Activated T-helper 17 cell treated with anti-CD3 and anti-CD28 coated beads, Interleukin-2, amount 50 U/mL, for 72 hours (primary cell): ENCODE results near the gene CYP4X1. TPM values are rescaled to one million over a fixed set of nuclear protein-coding genes. Genes with fewer than 3 reads are reported as not detected.
"Not testable (repeated sequence)": the region's sequence is repeated elsewhere in the genome, so short reads cannot be mapped to it uniquely, and the experiment has no call there.

Experiments
- ATAC-seq: fragments of 150-1000 bp; cut with Tn5 transposase; replicated peaks from 2 replicates; pipeline ENCODE4 v1.10.0; 2021; ENCODE audit warnings: mild to moderate bottlenecking, moderate library complexity
- H3K27ac Mint-ChIP-seq: one replicate; pipeline ENCODE4 v1.8.0; 2022; ENCODE audit warnings: mixed read lengths
- H3K27me3 Mint-ChIP-seq: one replicate; pipeline ENCODE4 v1.8.0; 2022; ENCODE audit warnings: mixed read lengths
- H3K36me3 Mint-ChIP-seq: one replicate; pipeline ENCODE4 v1.8.0; 2022; ENCODE audit warnings: low read depth, mild to moderate bottlenecking, mixed read lengths
- H3K4me1 Mint-ChIP-seq: one replicate; pipeline ENCODE4 v1.8.0; 2022; ENCODE audit warnings: mixed read lengths
- H3K4me3 Mint-ChIP-seq: one replicate; pipeline ENCODE4 v1.8.0; 2022; ENCODE audit warnings: mild to moderate bottlenecking, mixed read lengths
- H3K9me3 Mint-ChIP-seq: one replicate; pipeline ENCODE4 v1.8.0; 2022; ENCODE audit warnings: mixed read lengths
- total RNA-seq, 2 donors: library from RNA; stranded (reverse); gene quantifications; one replicate each; pipeline ENCODE4 v1.2.3, GENCODE V29; 2022

Gene CYP4X1
- total RNA-seq = not detected

DNA sequence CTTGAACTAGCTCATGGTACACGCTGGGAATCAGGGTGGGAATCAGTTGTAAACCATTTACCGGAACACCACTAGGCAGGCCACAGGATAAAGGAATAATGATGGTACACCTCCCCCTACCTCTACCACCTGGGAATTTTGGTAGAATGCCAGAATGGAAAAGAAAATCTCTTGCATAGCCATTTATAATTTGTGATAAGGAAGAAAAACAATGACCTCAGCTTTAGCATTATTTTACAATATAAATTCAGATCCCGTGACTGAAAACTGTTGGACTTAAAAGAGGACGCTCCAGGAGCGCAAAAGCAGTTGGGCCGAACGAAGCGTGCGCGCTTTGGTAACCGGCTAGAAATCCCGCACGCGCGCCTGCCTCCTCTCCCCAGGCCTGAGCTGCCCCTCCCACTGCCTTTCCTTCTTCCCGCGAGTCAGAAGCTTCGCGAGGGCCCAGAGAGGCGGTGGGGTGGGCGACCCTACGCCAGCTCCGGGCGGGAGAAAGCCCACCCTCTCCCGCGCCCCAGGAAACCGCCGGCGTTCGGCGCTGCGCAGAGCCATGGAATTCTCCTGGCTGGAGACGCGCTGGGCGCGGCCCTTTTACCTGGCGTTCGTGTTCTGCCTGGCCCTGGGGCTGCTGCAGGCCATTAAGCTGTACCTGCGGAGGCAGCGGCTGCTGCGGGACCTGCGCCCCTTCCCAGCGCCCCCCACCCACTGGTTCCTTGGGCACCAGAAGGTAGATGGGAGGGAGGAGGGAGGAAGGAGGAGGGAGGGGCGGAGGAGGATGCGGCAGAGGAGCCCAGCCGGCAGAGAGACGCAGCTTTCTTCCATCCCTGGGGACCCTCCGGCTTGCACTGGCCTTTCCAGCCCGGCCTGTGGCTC lies at the start of gene CYP4X1:
Gene CYP4X1 (plus strand): TSS at position 402 of the 873 bp plus-strand sequence. CDS start 149 bp downstream, at position 551.
- Mint-ChIP-seq H3K36me3 (no peaks in the 10 kb centered on the region), H3K4me3 (no peak within 1 kb of the TSS), H3K27ac (no peak within 1 kb of the TSS), H3K27me3 (peaks cover 40% of the 10 kb centered on the region), H3K4me1 (no peaks in the 10 kb centered on the region), H3K9me3 (no peaks in the 10 kb centered on the region)
- ATAC-seq = no peak

GRCh38 chr1:46983166-46983829 lies 40.2 kb upstream of the CYP4X1 start:
- Mint-ChIP-seq H3K36me3 (no peaks in the 10 kb centered on the region), H3K9me3 (no peaks in the 10 kb centered on the region), H3K4me3 (no peak overlapping the region), H3K27ac (no peak overlapping the region), H3K4me1 (no peaks in the 10 kb centered on the region), H3K27me3 (peaks cover 28% of the 10 kb centered on the region)
- no peak for ATAC-seq

- H3K27ac Mint-ChIP-seq = no peak overlapping the region
- H3K4me1 Mint-ChIP-seq = no peaks in the 10 kb centered on the region
- no peaks in the 10 kb centered on the region for H3K9me3 Mint-ChIP-seq
- H3K4me3 Mint-ChIP-seq = no peak overlapping the region
- no peaks in the 10 kb centered on the region for H3K36me3 Mint-ChIP-seq
- H3K27me3 Mint-ChIP-seq = peaks cover 22% of the 10 kb centered on the region
- ATAC-seq = no peak
These were observed 39.5 kb upstream of the CYP4X1 start for GRCh38 chr1:46983830-46984586.

GRCh38 chr1:46990541-46990940 lies 32.9 kb upstream of the CYP4X1 start:
- not testable (repeated sequence) for H3K4me1 Mint-ChIP-seq, H3K4me3 Mint-ChIP-seq, H3K27me3 Mint-ChIP-seq, H3K36me3 Mint-ChIP-seq, ATAC-seq, H3K9me3 Mint-ChIP-seq, H3K27ac Mint-ChIP-seq

GRCh38 chr1:46991083-46991923 lies 32.2 kb upstream of the CYP4X1 start:
- H3K9me3 Mint-ChIP-seq = no peaks in the 10 kb centered on the region
- H3K27me3 Mint-ChIP-seq = peaks cover 6% of the 10 kb centered on the region
- no peaks in the 10 kb centered on the region for H3K4me1 Mint-ChIP-seq
- H3K27ac Mint-ChIP-seq = no peak overlapping the region
- H3K4me3 Mint-ChIP-seq = no peak overlapping the region
- no peaks in the 10 kb centered on the region for H3K36me3 Mint-ChIP-seq
- no peak for ATAC-seq

- no peak overlapping the region for H3K27ac Mint-ChIP-seq
- no peak overlapping the region for H3K4me3 Mint-ChIP-seq
- H3K4me1 Mint-ChIP-seq = no peaks in the 10 kb centered on the region
- H3K27me3 Mint-ChIP-seq = peaks cover 36% of the 10 kb centered on the region
- no peaks in the 10 kb centered on the region for H3K9me3 Mint-ChIP-seq
- ATAC-seq = no peak
- no peaks in the 10 kb centered on the region for H3K36me3 Mint-ChIP-seq
These were observed 26.7 kb upstream of the CYP4X1 start for GRCh38 chr1:46996659-46997281.

GRCh38 chr1:47002211-47002610 lies 21.3 kb upstream of the CYP4X1 start:
- Mint-ChIP-seq H3K9me3 (no peaks in the 10 kb centered on the region), H3K4me3 (no peak overlapping the region), H3K36me3 (no peaks in the 10 kb centered on the region), H3K27ac (no peak overlapping the region), H3K4me1 (no peaks in the 10 kb centered on the region), H3K27me3 (peaks cover 41% of the 10 kb centered on the region)
- no peak for ATAC-seq

- H3K27me3 Mint-ChIP-seq = peaks cover 37% of the 10 kb centered on the region
- H3K4me1 Mint-ChIP-seq = no peaks in the 10 kb centered on the region
- H3K4me3 Mint-ChIP-seq = no peak overlapping the region
- no peaks in the 10 kb centered on the region for H3K9me3 Mint-ChIP-seq
- ATAC-seq = no peak
- H3K27ac Mint-ChIP-seq = no peak overlapping the region
- no peaks in the 10 kb centered on the region for H3K36me3 Mint-ChIP-seq
These were observed 19.5 kb upstream of the CYP4X1 start for GRCh38 chr1:47003896-47004403.

GRCh38 chr1:47006437-47006836 lies 17.0 kb upstream of the CYP4X1 start:
- H3K4me3 Mint-ChIP-seq, H3K9me3 Mint-ChIP-seq, H3K36me3 Mint-ChIP-seq, ATAC-seq, H3K27ac Mint-ChIP-seq, H3K4me1 Mint-ChIP-seq: not testable (repeated sequence)
- H3K27me3 Mint-ChIP-seq = peaks cover 26% of the 10 kb centered on the region

- ATAC-seq = no peak
- H3K27me3 Mint-ChIP-seq = peaks cover 11% of the 10 kb centered on the region
- no peak overlapping the region for H3K4me3 Mint-ChIP-seq
- H3K4me1 Mint-ChIP-seq = no peaks in the 10 kb centered on the region
- H3K27ac Mint-ChIP-seq = no peak overlapping the region
- H3K36me3 Mint-ChIP-seq = no peaks in the 10 kb centered on the region
- no peaks in the 10 kb centered on the region for H3K9me3 Mint-ChIP-seq
These were observed 10.2 kb upstream of the CYP4X1 start for GRCh38 chr1:47013293-47013692.

DNA sequence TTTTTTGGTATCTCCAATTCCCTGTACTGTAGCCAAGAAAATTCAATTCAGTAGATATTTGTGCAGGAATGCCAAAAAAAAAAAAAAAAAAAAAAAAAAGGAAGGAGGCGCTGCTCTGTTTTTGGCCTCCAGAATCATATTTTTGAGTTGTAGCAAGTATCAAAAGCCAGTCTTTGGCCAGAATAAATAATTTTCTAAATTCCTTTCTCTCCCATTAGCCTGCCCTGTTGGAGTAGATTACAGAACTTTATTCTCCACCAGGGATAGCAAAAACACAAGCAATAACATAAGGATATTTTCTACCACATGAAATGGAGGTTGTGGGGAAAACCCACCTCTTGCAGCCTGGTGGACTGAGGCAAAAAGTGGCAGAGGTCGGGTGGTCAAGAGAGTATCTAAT lies 2.4 kb upstream of the CYP4X1 start:
- peaks cover 35% of the 10 kb centered on the region for H3K27me3 Mint-ChIP-seq
- H3K4me3 Mint-ChIP-seq = no peak overlapping the region
- no peaks in the 10 kb centered on the region for H3K36me3 Mint-ChIP-seq
- no peaks in the 10 kb centered on the region for H3K4me1 Mint-ChIP-seq
- no peak for ATAC-seq
- no peaks in the 10 kb centered on the region for H3K9me3 Mint-ChIP-seq
- H3K27ac Mint-ChIP-seq = no peak overlapping the region

DNA sequence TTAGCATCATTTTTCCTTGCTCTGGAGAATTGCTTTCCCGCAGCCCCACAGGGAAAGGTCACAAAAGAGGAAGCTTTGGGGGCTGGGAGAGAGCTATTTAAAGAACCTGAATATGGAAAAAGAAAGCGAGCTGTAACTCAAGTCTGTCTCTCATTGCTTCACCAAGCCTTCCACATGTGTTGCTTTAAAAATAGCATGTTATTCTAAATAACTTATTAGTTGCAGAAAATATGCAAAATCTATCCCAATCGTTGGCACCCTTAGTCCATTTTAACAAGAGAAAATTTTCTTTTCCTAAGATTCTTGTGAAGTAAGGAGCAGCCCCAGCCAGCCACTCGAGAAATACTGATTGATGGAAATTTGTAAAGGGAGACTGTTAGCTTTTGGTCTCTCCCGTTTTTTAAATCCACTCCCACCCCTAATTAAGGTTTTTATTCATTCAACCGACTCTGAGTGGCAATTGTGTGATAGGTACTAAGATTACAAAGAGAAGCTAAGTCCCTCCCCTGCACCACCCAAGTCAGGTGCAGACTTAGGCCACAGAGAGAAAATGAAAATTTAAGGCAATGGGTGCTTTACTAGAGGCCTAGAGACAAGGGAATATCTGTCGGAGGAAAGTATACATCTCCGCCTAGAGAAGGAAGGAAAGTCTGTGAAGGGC lies 802 bp downstream of the CYP4X1 start:
- H3K9me3 Mint-ChIP-seq = no peaks in the 10 kb centered on the region
- H3K27ac Mint-ChIP-seq = no peak overlapping the region
- no peak for ATAC-seq
- H3K4me3 Mint-ChIP-seq = no peak overlapping the region
- peaks cover 39% of the 10 kb centered on the region for H3K27me3 Mint-ChIP-seq
- H3K36me3 Mint-ChIP-seq = no peaks in the 10 kb centered on the region
- no peaks in the 10 kb centered on the region for H3K4me1 Mint-ChIP-seq

GRCh38 chr1:47030170-47030805 lies 6.8 kb downstream of the CYP4X1 start:
- H3K27ac Mint-ChIP-seq = no peak overlapping the region
- no peaks in the 10 kb centered on the region for H3K4me1 Mint-ChIP-seq
- peaks cover 29% of the 10 kb centered on the region for H3K27me3 Mint-ChIP-seq
- ATAC-seq = no peak
- no peaks in the 10 kb centered on the region for H3K9me3 Mint-ChIP-seq
- H3K36me3 Mint-ChIP-seq = no peaks in the 10 kb centered on the region
- H3K4me3 Mint-ChIP-seq = no peak overlapping the region
